PFSK-1 (cell line): ENCODE results near the gene VANGL1.

Source experiments
- POLR2AphosphoS5 ChIP-seq: IDR thresholded peaks from 2 replicates; pipeline ENCODE4 v1.6.1; 2012; ENCODE audit warnings: low read depth, mild to moderate bottlenecking, control low read depth, low read length, moderate library complexity
- SIN3A ChIP-seq: IDR thresholded peaks from 2 replicates; pipeline ENCODE4 v1.6.1; 2012; ENCODE audit warnings: mild to moderate bottlenecking, low read length, moderate library complexity, borderline replicate concordance; ENCODE audit not compliant: insufficient read depth
- TAF1 ChIP-seq: IDR thresholded peaks from 2 replicates; pipeline ENCODE4 v1.6.1; 2012; ENCODE audit warnings: low read length, control low read depth, borderline replicate concordance; ENCODE audit not compliant: insufficient read depth
- TF ChIP-seq, protein P1 (sequence below), 2 experiments: IDR thresholded peaks; 2 replicates each; pipeline versions ENCODE4 v1.6.1 to v1.8.0; 2011 to 2012; ENCODE audit warnings: low read depth in 2 of 2, low read length in 2 of 2, control low read depth in 1 of 2, inconsistent platforms in 1 of 2, mild to moderate bottlenecking in 1 of 2, moderate library complexity in 1 of 2; ENCODE audit not compliant: insufficient read depth in 1 of 2

DNA sequence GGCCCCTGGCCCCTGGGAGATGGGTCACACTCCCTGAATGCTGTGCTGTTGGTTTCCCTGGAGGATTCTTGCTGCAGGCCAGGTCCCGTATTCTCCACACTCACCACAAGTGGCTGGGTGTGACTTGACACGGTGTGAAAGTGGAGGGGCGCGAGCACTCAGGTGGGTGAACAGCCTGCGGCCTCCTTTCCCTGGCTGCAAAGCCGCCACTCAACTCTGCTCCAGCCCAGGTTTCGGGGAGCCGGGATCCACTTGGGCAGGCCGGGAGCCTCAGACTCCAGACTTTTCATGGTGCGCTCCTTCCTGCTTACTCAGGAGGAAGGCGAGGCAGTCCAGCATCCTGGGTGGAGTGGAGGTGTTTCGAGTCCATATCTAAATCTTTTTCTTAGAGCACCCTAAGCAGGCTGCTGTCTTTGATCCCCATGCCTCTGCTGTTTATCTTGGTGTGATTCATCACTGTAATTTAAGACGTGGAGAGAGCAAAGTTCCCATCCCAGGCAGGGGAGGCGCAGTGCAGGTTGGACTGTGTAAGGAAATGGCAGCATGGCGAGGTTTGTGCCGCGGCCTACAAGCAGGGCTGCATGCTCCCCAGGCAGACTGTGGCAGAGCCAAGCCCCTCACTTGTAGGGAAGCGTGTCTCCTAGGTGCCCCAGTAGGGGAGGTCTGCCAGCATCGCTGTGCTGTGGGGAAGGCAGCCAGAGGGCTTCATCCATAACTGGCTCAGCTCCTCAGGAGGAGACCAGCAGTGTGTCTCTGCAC, 29.6 kb downstream of the VANGL1 start:
- TF ChIP-seq, protein P1, sequence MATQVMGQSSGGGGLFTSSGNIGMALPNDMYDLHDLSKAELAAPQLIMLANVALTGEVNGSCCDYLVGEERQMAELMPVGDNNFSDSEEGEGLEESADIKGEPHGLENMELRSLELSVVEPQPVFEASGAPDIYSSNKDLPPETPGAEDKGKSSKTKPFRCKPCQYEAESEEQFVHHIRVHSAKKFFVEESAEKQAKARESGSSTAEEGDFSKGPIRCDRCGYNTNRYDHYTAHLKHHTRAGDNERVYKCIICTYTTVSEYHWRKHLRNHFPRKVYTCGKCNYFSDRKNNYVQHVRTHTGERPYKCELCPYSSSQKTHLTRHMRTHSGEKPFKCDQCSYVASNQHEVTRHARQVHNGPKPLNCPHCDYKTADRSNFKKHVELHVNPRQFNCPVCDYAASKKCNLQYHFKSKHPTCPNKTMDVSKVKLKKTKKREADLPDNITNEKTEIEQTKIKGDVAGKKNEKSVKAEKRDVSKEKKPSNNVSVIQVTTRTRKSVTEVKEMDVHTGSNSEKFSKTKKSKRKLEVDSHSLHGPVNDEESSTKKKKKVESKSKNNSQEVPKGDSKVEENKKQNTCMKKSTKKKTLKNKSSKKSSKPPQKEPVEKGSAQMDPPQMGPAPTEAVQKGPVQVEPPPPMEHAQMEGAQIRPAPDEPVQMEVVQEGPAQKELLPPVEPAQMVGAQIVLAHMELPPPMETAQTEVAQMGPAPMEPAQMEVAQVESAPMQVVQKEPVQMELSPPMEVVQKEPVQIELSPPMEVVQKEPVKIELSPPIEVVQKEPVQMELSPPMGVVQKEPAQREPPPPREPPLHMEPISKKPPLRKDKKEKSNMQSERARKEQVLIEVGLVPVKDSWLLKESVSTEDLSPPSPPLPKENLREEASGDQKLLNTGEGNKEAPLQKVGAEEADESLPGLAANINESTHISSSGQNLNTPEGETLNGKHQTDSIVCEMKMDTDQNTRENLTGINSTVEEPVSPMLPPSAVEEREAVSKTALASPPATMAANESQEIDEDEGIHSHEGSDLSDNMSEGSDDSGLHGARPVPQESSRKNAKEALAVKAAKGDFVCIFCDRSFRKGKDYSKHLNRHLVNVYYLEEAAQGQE (IDR thresholded peaks at IDR 0.05; ENCODE audit: insufficient read depth in 1 of 2, low read depth in 2 of 2, low read length in 2 of 2) = no peak
- TF ChIP-seq POLR2AphosphoS5 (no peak), TAF1 (no peak), SIN3A (no peak)
